H1 (cell line): ENCODE measurements around the gene ADD3. TPM values are rescaled to one million over a fixed set of nuclear protein-coding genes. Genes with fewer than 3 reads are reported as not detected.

Experiments
- CTCF ChIA-PET: fragments of 300-600 bp; sonication (Branson Sonifier 250); formaldehyde crosslinking; loops from one replicate; lab custom pipeline; 2021; ENCODE audit not compliant: partially characterized antibody; lab: Charles Lee
- POLR2A ChIA-PET: fragments of 300-600 bp; sonication (Branson Sonifier 250); formaldehyde crosslinking; loops from one replicate; lab custom pipeline; 2021; ENCODE audit warnings: inconsistent platforms; ENCODE audit not compliant: partially characterized antibody; lab: Charles Lee
- DNase-seq, 2 experiments: peaks; one replicate each; pipeline versions ENCODE4 v3.0.0 to v3.0.0-alpha.2; 2010 to 2022; ENCODE audit warnings: low spot score in 2 of 2, low read depth in 1 of 2, mixed read lengths in 1 of 2
- FAIRE-seq: peaks from 2 replicates; lab custom pipeline; 2011; peaks lifted over from hg19 to GRCh38; lab: Jason Lieb, UNC
- H2AFZ ChIP-seq: 2 replicates; pipeline ENCODE4 v1.8.1; 2012; ENCODE audit warnings: low read length, inconsistent platforms
- H2AK5ac ChIP-seq: 2 replicates; pipeline ENCODE4 v1.6.1; 2013; ENCODE audit warnings: low read depth, low read length
- H2BK120ac ChIP-seq: replicated peaks from 2 replicates; pipeline ENCODE3; 2013; ENCODE audit warnings: low read depth, low read length, inconsistent platforms
- H2BK12ac ChIP-seq: 2 replicates; pipeline ENCODE4 v1.6.1; 2013; ENCODE audit warnings: low read depth, low read length
- H2BK15ac ChIP-seq: 2 replicates; pipeline ENCODE4 v1.6.1; 2013; ENCODE audit warnings: low read length
- H2BK20ac ChIP-seq: 2 replicates; pipeline ENCODE4 v1.6.1; 2013; ENCODE audit warnings: low read length
- H2BK5ac ChIP-seq: 2 replicates; pipeline ENCODE4 v1.6.1; 2013; ENCODE audit warnings: low read depth, low read length
- H3K14ac ChIP-seq: 2 replicates; pipeline ENCODE4 v1.6.1; 2013; ENCODE audit warnings: inconsistent platforms; ENCODE audit not compliant: insufficient read length
- H3K18ac ChIP-seq: 2 replicates; pipeline ENCODE4 v1.6.1; 2013; ENCODE audit warnings: low read length; ENCODE audit errors: extremely low read depth
- H3K23ac ChIP-seq: 2 replicates; pipeline ENCODE4 v1.6.1; 2013; ENCODE audit warnings: inconsistent platforms; ENCODE audit not compliant: insufficient read length
- H3K23me2 ChIP-seq: 2 replicates; pipeline ENCODE4 v1.6.1; 2013; ENCODE audit warnings: low read depth, low read length
- H3K27ac ChIP-seq: 2 replicates; pipeline ENCODE4 v1.6.1; 2011; ENCODE audit warnings: low read depth, low read length, inconsistent platforms
- H3K27me3 ChIP-seq, 4 experiments: replicated peaks in 1 of 4; 1 replicate in 1 of 4; 2 replicates in 3 of 4; pipeline versions ENCODE4 v1.6.1 to v1.8.1; 2011 to 2013; ENCODE audit warnings: low read length in 3 of 4, mild to moderate bottlenecking in 3 of 4, inconsistent platforms in 2 of 4, mixed read lengths in 2 of 4, moderate library complexity in 1 of 4; ENCODE audit not compliant: control insufficient read depth in 3 of 4, insufficient read depth in 3 of 4; ENCODE audit errors: extremely low read depth in 1 of 4
- H3K36me3 ChIP-seq, 4 experiments: 2 replicates each; pipeline versions ENCODE4 v1.6.1 to v1.8.1; 2011 to 2013; ENCODE audit warnings: mild to moderate bottlenecking in 4 of 4, low read length in 3 of 4, moderate library complexity in 2 of 4, control low read depth in 1 of 4, inconsistent platforms in 1 of 4; ENCODE audit not compliant: insufficient read depth in 4 of 4, control insufficient read depth in 2 of 4
- H3K4ac ChIP-seq: replicated peaks from 2 replicates; pipeline ENCODE3; 2013; ENCODE audit warnings: low read length, low read depth, mixed read lengths, inconsistent platforms; ENCODE audit not compliant: insufficient read length
- H3K4me1 ChIP-seq, 4 experiments: replicated peaks in 1 of 4; 1 replicate in 1 of 4; 2 replicates in 3 of 4; pipeline versions ENCODE4 v1.6.1 to v1.8.1; 2011 to 2013; ENCODE audit warnings: low read length in 3 of 4, inconsistent platforms in 2 of 4, mixed read lengths in 1 of 4; ENCODE audit not compliant: insufficient read depth in 4 of 4, control insufficient read depth in 3 of 4
- H3K4me2 ChIP-seq, 2 experiments: 2 replicates each; pipeline versions ENCODE4 v1.6.1 to v1.8.1; 2011 to 2013; ENCODE audit warnings: low read depth in 2 of 2, low read length in 2 of 2, control low read depth in 1 of 2, inconsistent platforms in 1 of 2, mild to moderate bottlenecking in 1 of 2; ENCODE audit not compliant: insufficient read depth in 1 of 2
- H3K4me3 ChIP-seq, 4 experiments: fragments of 200-600, 300-600 bp in 1 of 4; sonication (generic), shearing (Covaris generic), sonication (Bioruptor Twin) in 1 of 4; 2 replicates each; pipeline versions ENCODE4 v1.5.1 to v1.8.1; 2011 to 2016; ENCODE audit warnings: low read length in 4 of 4, low read depth in 3 of 4, control low read depth in 2 of 4, inconsistent platforms in 2 of 4, mild to moderate bottlenecking in 2 of 4, mixed read lengths in 1 of 4, moderate library complexity in 1 of 4; ENCODE audit not compliant: insufficient read depth in 2 of 4; ENCODE audit errors: extremely low read depth in 1 of 4
- H3K56ac ChIP-seq: replicated peaks from 2 replicates; pipeline ENCODE3; 2013; ENCODE audit warnings: low read depth, mild to moderate bottlenecking, mixed read lengths, low read length, inconsistent platforms; ENCODE audit not compliant: insufficient read length
- H3K79me1 ChIP-seq: 2 replicates; pipeline ENCODE4 v1.6.1; 2013; ENCODE audit warnings: low read depth, low read length, control low read depth
- H3K79me2 ChIP-seq, 2 experiments: 2 replicates each; pipeline versions ENCODE4 v1.6.1 to v1.8.1; 2012 to 2013; ENCODE audit warnings: low read length in 2 of 2, mild to moderate bottlenecking in 2 of 2, inconsistent platforms in 1 of 2; ENCODE audit not compliant: insufficient read depth in 2 of 2, control insufficient read depth in 1 of 2
- H3K9ac ChIP-seq, 4 experiments: replicated peaks in 1 of 4; 1 replicate in 1 of 4; 2 replicates in 3 of 4; pipeline versions ENCODE4 v1.6.1 to v1.8.1; 2011 to 2013; ENCODE audit warnings: low read depth in 3 of 4, low read length in 3 of 4, control low read depth in 2 of 4, mild to moderate bottlenecking in 2 of 4, moderate library complexity in 2 of 4, inconsistent platforms in 1 of 4; ENCODE audit errors: extremely low read depth in 1 of 4
- H3K9me3 ChIP-seq, 2 experiments: 2 replicates each; pipeline versions ENCODE4 v1.6.1 to v1.8.1; 2012 to 2013; ENCODE audit warnings: mild to moderate bottlenecking in 2 of 2, moderate library complexity in 2 of 2, control low read depth in 1 of 2, inconsistent platforms in 1 of 2, low read depth in 1 of 2, low read length in 1 of 2, mixed read lengths in 1 of 2; ENCODE audit not compliant: insufficient read depth in 2 of 2
- H4K20me1 ChIP-seq, 2 experiments: replicated peaks in 1 of 2; 2 replicates each; pipeline versions ENCODE3 to v1.8.1; 2011 to 2013; ENCODE audit warnings: inconsistent platforms in 2 of 2, low read length in 2 of 2, mild to moderate bottlenecking in 1 of 2; ENCODE audit not compliant: insufficient read depth in 2 of 2, control insufficient read depth in 1 of 2
- H4K5ac ChIP-seq: 2 replicates; pipeline ENCODE4 v1.6.1; 2013; ENCODE audit warnings: low read length, low read depth, mixed read lengths, inconsistent platforms; ENCODE audit not compliant: insufficient read length
- H4K8ac ChIP-seq: 2 replicates; pipeline ENCODE4 v1.8.0; 2013; ENCODE audit warnings: mild to moderate bottlenecking, moderate library complexity, low read length, inconsistent platforms; ENCODE audit not compliant: insufficient read depth; ENCODE audit errors: extremely low read depth
- H4K91ac ChIP-seq: replicated peaks from 2 replicates; pipeline ENCODE3; 2013; ENCODE audit warnings: low read length, mixed read lengths, inconsistent platforms; ENCODE audit not compliant: insufficient read length
- BRCA1 ChIP-seq: IDR thresholded peaks from 2 replicates; pipeline ENCODE4 v1.6.1; 2012; ENCODE audit warnings: low read depth, low read length, improper control_type of control experiment
- GTF2F1 ChIP-seq: IDR thresholded peaks from 2 replicates; pipeline ENCODE4 v1.6.1; 2012; ENCODE audit warnings: low read depth, low read length, improper control_type of control experiment, borderline replicate concordance
- KDM4A ChIP-seq: IDR thresholded peaks from one replicate; pipeline ENCODE4 v1.7.1; 2012; ENCODE audit warnings: low read depth, mild to moderate bottlenecking, moderate library complexity, low read length, inconsistent platforms; ENCODE audit not compliant: severe bottlenecking
- SIRT6 ChIP-seq: IDR thresholded peaks from one replicate; pipeline ENCODE4 v1.7.1; 2012; ENCODE audit warnings: low read length, inconsistent platforms
- WGBS, 2 experiments: shearing (Covaris generic) in 1 of 2; methylation state at CpG; one replicate each; pipeline versions ENCODE4 v1.1.6 to v1.1.7; 2013 to 2015; ENCODE audit warnings: low lambda C conversion rate in 2 of 2, mixed read lengths in 2 of 2, inconsistent platforms in 1 of 2, low coverage in 1 of 2, missing lambda C conversion rate in 1 of 2; ENCODE audit not compliant: insufficient replicate concordance in 2 of 2, insufficient coverage in 1 of 2, insufficient read length in 1 of 2; ENCODE audit errors: extremely low coverage in 1 of 2, missing lambda C conversion rate in 1 of 2; 5-methylcytosine and 5-hydroxymethylcytosine counted together
- polyA plus RNA-seq, 7 experiments: library from polyadenylated mRNA; depleted of rRNA in 3 of 7; stranded (reverse) in 5 of 7; unstranded in 2 of 7; fragments of >200 nt in 5 of 7; fragments of 200-250 nt in 2 of 7; gene quantifications; 1 replicate in 5 of 7; 2 replicates in 1 of 7; 4 replicates in 1 of 7; pipeline versions ENCODE4 v1.2.1 to v1.2.3, GENCODE V29; 2011 to 2013; ENCODE audit warnings: missing spikeins in 2 of 7, mixed read lengths in 2 of 7
- total RNA-seq: library from RNA; stranded (reverse); fragmentation: NEBNext Ultra II Directional; extraction: Animal tissue kit (Norgen Biotek cat#: 25700); gene quantifications from 2 replicates; pipeline ENCODE4 v1.2.1, GENCODE V29; 2021
- TF ChIP-seq, protein P1 (sequence below): IDR thresholded peaks from 2 replicates; pipeline ENCODE4 v1.6.1; 2012; ENCODE audit warnings: inconsistent platforms
- TF ChIP-seq, protein P2 (sequence below): IDR thresholded peaks from 2 replicates; pipeline ENCODE4 v1.6.1; 2011; ENCODE audit warnings: low read length, improper control_type of control experiment

The ADD3 gene
- total and polyA plus RNA-seq, 2 of the 8 experiments (the other 6 are each of a cell fraction or from before 2014, with no cell fraction given) = 44.7 to 85.6 TPM

DNA sequence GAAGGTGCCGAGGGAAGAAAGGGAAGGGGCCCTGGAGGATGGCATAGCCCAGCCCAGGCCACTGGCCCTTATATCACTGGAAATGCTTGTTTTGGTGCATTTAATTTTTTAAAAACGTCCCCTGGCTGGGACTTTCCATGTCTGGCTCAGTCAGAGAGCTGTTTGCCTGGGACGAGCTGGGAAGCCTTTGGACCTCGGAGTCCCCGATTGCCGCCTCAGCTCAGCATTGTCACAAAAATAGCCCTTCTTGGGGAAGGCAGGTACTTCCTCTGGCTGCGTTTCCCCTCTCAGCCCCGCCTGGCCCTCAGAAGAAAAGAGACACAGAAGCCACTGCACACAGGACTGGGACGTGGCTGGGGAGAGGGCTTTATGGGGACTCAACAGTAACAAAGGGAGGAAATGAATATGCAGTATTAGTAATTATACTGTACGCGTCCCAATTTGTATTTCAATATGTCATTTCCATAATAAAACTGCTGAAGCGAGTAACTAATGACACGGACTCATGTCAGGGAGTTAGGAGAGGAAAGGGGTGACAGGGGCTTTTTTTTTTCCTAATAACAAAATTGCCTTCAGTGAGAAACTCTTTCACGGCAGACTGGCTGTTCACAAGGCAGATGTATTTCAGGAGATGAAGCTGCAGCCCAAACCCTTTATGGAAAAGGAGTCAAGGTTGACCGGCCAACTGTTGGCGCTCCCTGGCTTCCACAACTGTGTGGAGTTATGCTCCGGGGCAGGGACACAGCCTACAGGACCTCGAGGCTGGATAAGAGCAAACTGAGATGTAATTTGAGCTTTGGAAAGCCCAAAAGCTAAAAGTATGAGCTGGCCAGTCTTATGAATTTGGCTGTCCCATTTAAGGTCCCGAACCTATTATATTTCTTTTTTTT lies 168.6 kb downstream of the ADD3 start:
- Histone ChIP-seq H2BK5ac (no peak overlapping the region), H4K5ac (no peak overlapping the region), H3K4me2 (peak overlapping the region; percentile 44 to 56), H3K27ac (no peak overlapping the region), H4K20me1 (peaks cover 0 to under 1% of the 10 kb centered on the region in 2 experiments), H3K18ac (0 out of 2 replicates have a peak overlapping the region, but pooled peaks have one; percentile 22), H2AK5ac (no peak overlapping the region), H3K79me1 (no peaks in the 10 kb centered on the region), H3K14ac (no peak overlapping the region), H2BK15ac (no peak overlapping the region), H3K36me3 (no peaks in the 10 kb centered on the region), H4K8ac (no peak overlapping the region), H3K9ac (no peak overlapping the region), H3K23ac (no peak overlapping the region), H2AFZ (no peak overlapping the region), H2BK20ac (no peak overlapping the region), H3K27me3 (peaks cover 11 to 58% (median 42%) of the 10 kb centered on the region in 4 experiments), H3K23me2 (no peaks in the 10 kb centered on the region), H4K91ac (peak overlapping the region; percentile 34), H3K56ac (no peak overlapping the region), H3K4ac (no peak overlapping the region), H2BK12ac (no peak overlapping the region), H3K4me1 (peaks cover 7 to 17% (median 12%) of the 10 kb centered on the region in 4 experiments), H2BK120ac (no peak overlapping the region), H3K4me3 (no peak overlapping the region), H3K9me3 (no peaks in the 10 kb centered on the region), H3K79me2 (no peaks in the 10 kb centered on the region)
- POLR2A ChIA-PET = interaction anchor here (0.5 to 0.8 kb wide), 2 partner anchors 10 to 35 kb away, joined by 3 to 4 read pairs; no protein-coding TSS in a partner anchor
- FAIRE-seq (no peak), DNase-seq (no peak)
- no peak for TF ChIP-seq KDM4A
- TF ChIP-seq GTF2F1 = no peak
- TF ChIP-seq, protein P1, sequence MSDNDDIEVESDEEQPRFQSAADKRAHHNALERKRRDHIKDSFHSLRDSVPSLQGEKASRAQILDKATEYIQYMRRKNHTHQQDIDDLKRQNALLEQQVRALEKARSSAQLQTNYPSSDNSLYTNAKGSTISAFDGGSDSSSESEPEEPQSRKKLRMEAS = no peak
- TF ChIP-seq SIRT6 = no peak
- TF ChIP-seq BRCA1 = no peak
- TF ChIP-seq, protein P2, sequence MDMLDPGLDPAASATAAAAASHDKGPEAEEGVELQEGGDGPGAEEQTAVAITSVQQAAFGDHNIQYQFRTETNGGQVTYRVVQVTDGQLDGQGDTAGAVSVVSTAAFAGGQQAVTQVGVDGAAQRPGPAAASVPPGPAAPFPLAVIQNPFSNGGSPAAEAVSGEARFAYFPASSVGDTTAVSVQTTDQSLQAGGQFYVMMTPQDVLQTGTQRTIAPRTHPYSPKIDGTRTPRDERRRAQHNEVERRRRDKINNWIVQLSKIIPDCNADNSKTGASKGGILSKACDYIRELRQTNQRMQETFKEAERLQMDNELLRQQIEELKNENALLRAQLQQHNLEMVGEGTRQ = no peak
- CTCF ChIA-PET = interaction anchor here (0.7 to 3.4 kb wide), 14 partner anchors 8 to 400 kb away, joined by 3 to 22 read pairs (median 3); no protein-coding TSS in a partner anchor
- WGBS, 2 experiments = 45% methylated on average over 19 of the region's 19 CpGs; no CpG with 5 or more reads in 1 of the 2 experiments
